IMR-90 (cell line): Measurements from ENCODE around the gene XRN1. TPM values are rescaled to one million over a fixed set of nuclear protein-coding genes. Genes with fewer than 3 reads are reported as not detected.

ENCODE experiments used
- ATAC-seq: fragments of 200-7000 bp; cut with Tn5 transposase; 2 replicates; pipeline ENCODE4 v1.9.1; 2020; ENCODE audit warnings: low read depth, mild to moderate bottlenecking, moderate library complexity
- BruUV-seq: library from RNA; stranded (reverse); fragments of 400-500 nt; replicated peaks from 2 replicates; lab custom pipeline; 2021; lab: Mats Ljungman, UMichigan
- CTCF ChIA-PET: fragments of 300-600 bp; formaldehyde crosslinking; extraction: SDS; loops from one replicate; lab custom pipeline; 2021; ENCODE audit warnings: antibody characterized with exemption; lab: Yijun Ruan, JAX
- POLR2A ChIA-PET: fragments of 300-600 bp; sonication (Branson Sonifier 250); formaldehyde crosslinking; loops from one replicate; lab custom pipeline; 2022; ENCODE audit warnings: antibody characterized with exemption; ENCODE audit not compliant: unreplicated experiment; lab: Charles Lee
- DNase-seq: peaks from one replicate; pipeline ENCODE4 v3.0.0; 2013
- H2AFZ ChIP-seq: replicated peaks from 2 replicates; pipeline ENCODE3; 2013; ENCODE audit warnings: low read length, mild to moderate bottlenecking; ENCODE audit not compliant: poor library complexity
- H2AK5ac ChIP-seq: 2 replicates; pipeline ENCODE4 v1.6.1; 2013; ENCODE audit warnings: low read depth, low read length, inconsistent platforms
- H2AK9ac ChIP-seq: replicated peaks from 2 replicates; pipeline ENCODE3; 2013; ENCODE audit warnings: mild to moderate bottlenecking, low read depth, low read length, moderate library complexity; ENCODE audit not compliant: poor library complexity
- H2BK120ac ChIP-seq: 2 replicates; pipeline ENCODE4 v1.6.1; 2013; ENCODE audit warnings: low read depth, low read length, inconsistent platforms
- H2BK15ac ChIP-seq: 3 replicates; pipeline ENCODE4 v1.6.1; 2013; ENCODE audit warnings: low read depth, low read length, inconsistent platforms
- H2BK20ac ChIP-seq: 2 replicates; pipeline ENCODE4 v1.6.1; 2013; ENCODE audit warnings: low read depth, mild to moderate bottlenecking, inconsistent platforms, low read length, moderate library complexity
- H2BK5ac ChIP-seq: 2 replicates; pipeline ENCODE4 v1.6.1; 2013; ENCODE audit warnings: mild to moderate bottlenecking, low read depth, low read length, inconsistent platforms; ENCODE audit not compliant: poor library complexity, severe bottlenecking
- H3K14ac ChIP-seq: replicated peaks from 2 replicates; pipeline ENCODE4 v1.6.1; 2013; ENCODE audit warnings: low read depth, low read length, inconsistent platforms
- H3K18ac ChIP-seq: 2 replicates; pipeline ENCODE4 v1.6.1; 2013; ENCODE audit warnings: low read depth, low read length, control low read depth
- H3K23ac ChIP-seq: 2 replicates; pipeline ENCODE4 v1.6.1; 2013; ENCODE audit warnings: low read depth, low read length, inconsistent platforms
- H3K27ac ChIP-seq: 2 replicates; pipeline ENCODE4 v1.5.1; 2013; ENCODE audit warnings: mild to moderate bottlenecking, control low read depth, low read length; ENCODE audit not compliant: insufficient read depth
- H3K27me3 ChIP-seq: 2 replicates; pipeline ENCODE4 v1.6.1; 2013; ENCODE audit warnings: low read length; ENCODE audit not compliant: control insufficient read depth, insufficient read depth
- H3K36me3 ChIP-seq: 2 replicates; pipeline ENCODE4 v1.6.1; 2013; ENCODE audit warnings: low read length, mixed read lengths; ENCODE audit not compliant: control insufficient read depth, insufficient read depth
- H3K4ac ChIP-seq: 2 replicates; pipeline ENCODE4 v1.6.1; 2013; ENCODE audit warnings: low read depth, low read length, inconsistent platforms
- H3K4me1 ChIP-seq: 2 replicates; pipeline ENCODE4 v1.6.1; 2013; ENCODE audit warnings: low read length, mixed read lengths; ENCODE audit not compliant: control insufficient read depth, insufficient read depth
- H3K4me2 ChIP-seq: 2 replicates; pipeline ENCODE4 v1.6.1; 2013; ENCODE audit warnings: low read depth, mild to moderate bottlenecking, control low read depth, low read length, moderate library complexity
- H3K4me3 ChIP-seq: 2 replicates; pipeline ENCODE4 v1.5.1; 2013; ENCODE audit warnings: low read depth, mild to moderate bottlenecking, control low read depth, low read length, moderate library complexity; ENCODE audit not compliant: insufficient read depth
- H3K56ac ChIP-seq: 2 replicates; pipeline ENCODE4 v1.6.1; 2013; ENCODE audit warnings: low read length, inconsistent platforms; ENCODE audit not compliant: insufficient read depth; ENCODE audit errors: extremely low read depth
- H3K79me1 ChIP-seq, 2 experiments: 2 replicates each; pipeline ENCODE4 v1.6.1; 2013; ENCODE audit warnings: low read length in 2 of 2, inconsistent platforms in 1 of 2, low read depth in 1 of 2
- H3K9ac ChIP-seq: 2 replicates; pipeline ENCODE4 v1.6.1; 2013; ENCODE audit warnings: low read depth, low read length, control low read depth
- H3K9me1 ChIP-seq: 2 replicates; pipeline ENCODE4 v1.6.1; 2013; ENCODE audit warnings: low read length, inconsistent platforms; ENCODE audit not compliant: insufficient read depth
- H3K9me3 ChIP-seq: 2 replicates; pipeline ENCODE4 v1.6.1; 2013; ENCODE audit warnings: low read length; ENCODE audit not compliant: control insufficient read depth, insufficient read depth
- H4K20me1 ChIP-seq: 2 replicates; pipeline ENCODE4 v1.6.1; 2013; ENCODE audit warnings: low read length, inconsistent platforms; ENCODE audit not compliant: insufficient read depth
- H4K5ac ChIP-seq: 2 replicates; pipeline ENCODE4 v1.6.1; 2013; ENCODE audit warnings: mild to moderate bottlenecking, low read depth, low read length, control low read depth
- H4K8ac ChIP-seq, 2 experiments: 2 replicates each; pipeline ENCODE4 v1.6.1; 2013; ENCODE audit warnings: low read depth in 2 of 2, low read length in 2 of 2, control low read depth in 1 of 2, inconsistent platforms in 1 of 2
- H4K91ac ChIP-seq: 2 replicates; pipeline ENCODE4 v1.6.1; 2013; ENCODE audit warnings: low read depth, low read length, inconsistent platforms; ENCODE audit not compliant: insufficient read depth
- NFE2L2 ChIP-seq: fragments of 150-350 bp; IDR thresholded peaks from 2 replicates; pipeline ENCODE4 v1.6.1; 2016; ENCODE audit warnings: low read depth, mild to moderate bottlenecking, low read length
- POLR2A ChIP-seq: IDR thresholded peaks from 2 replicates; pipeline ENCODE4 v1.6.1; 2012; ENCODE audit warnings: mild to moderate bottlenecking, low read depth, low read length
- WGBS, 2 experiments: methylation state at CpG; one replicate each; pipeline versions ENCODE4 v1.1.5 to v1.1.7; 2013; ENCODE audit warnings: missing lambda C conversion rate in 2 of 2; ENCODE audit not compliant: insufficient read length in 1 of 2; ENCODE audit errors: extremely low coverage in 2 of 2; 5-methylcytosine and 5-hydroxymethylcytosine counted together
- dilution Hi-C: fragments of 300-500 bp; cut with HindIII; formaldehyde crosslinking; loops from one replicate; pipeline ENCODE4 v1.14.3; 2018; ENCODE audit warnings: low sequenced_read_pairs; ENCODE audit not compliant: unreplicated experiment
- in situ Hi-C: fragments of 300-500 bp; cut with MboI; formaldehyde crosslinking; loops from 3 replicates; pipeline ENCODE4 v1.14.3; 2019; ENCODE audit warnings: low sequenced_read_pairs, inconsistent platforms, mixed read lengths
- intact Hi-C: fragments of 100-400 bp; cut with micrococcal nuclease; formaldehyde crosslinking; loops from 2 replicates; pipeline ENCODE4 v1.10.0; 2022
- polyA plus RNA-seq, 3 experiments: library from polyadenylated mRNA; depleted of rRNA; stranded (reverse); fragments of >200 nt; gene quantifications; 2 replicates each; pipeline ENCODE4 v1.2.3, GENCODE V29; 2012; ENCODE audit warnings: low replicate concordance in 1 of 3
- total RNA-seq: library from RNA; depleted of rRNA; stranded (reverse); fragments of >200 nt; gene quantifications from 2 replicates; pipeline ENCODE4 v1.2.3, GENCODE V29; 2012
- TF ChIP-seq, protein P1 (sequence below): fragments of 150-350 bp; IDR thresholded peaks from 2 replicates; pipeline ENCODE4 v1.6.1; 2016; ENCODE audit warnings: low read depth, mild to moderate bottlenecking, low read length, moderate library complexity, borderline replicate concordance

XRN1 gene
- total and polyA plus RNA-seq, 2 of the 4 experiments (the other 2 are of a cell fraction), result 6.0 to 21.5 TPM

DNA sequence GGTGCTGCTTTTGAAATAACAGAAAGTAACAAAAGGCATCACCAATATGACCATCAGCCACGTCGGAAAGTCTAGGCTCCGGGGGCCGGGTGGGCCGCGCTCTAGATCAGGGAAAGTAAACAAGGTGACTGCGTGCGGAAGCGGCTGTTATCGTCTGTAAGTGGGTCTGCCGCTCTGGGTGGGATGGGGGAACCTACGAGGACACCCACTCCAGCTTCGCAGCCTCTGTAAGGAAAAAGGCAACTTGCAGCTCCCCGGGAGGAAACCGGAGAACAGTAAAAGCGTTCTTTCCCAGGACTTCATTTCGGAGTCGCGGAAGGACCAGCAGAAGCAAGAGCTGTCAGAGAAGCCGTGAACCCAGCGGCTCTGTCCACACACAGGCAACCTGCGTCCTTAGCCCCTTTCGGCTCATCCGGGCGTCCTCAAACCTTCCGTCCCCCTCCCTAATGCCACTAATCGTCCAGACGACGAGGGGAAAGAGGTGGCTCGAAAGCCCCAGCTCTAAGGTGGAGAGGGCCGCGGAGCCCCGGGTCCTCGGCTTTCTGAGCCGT, 461 bp downstream of the XRN1 start:
- intact Hi-C loops (no loop called here), dilution Hi-C loops (no loop called here), in situ Hi-C loops (no loop called here)
- Histone ChIP-seq H2AFZ (peak overlapping the region; percentile 97), H3K56ac (peak overlapping the region; percentile 95), H2BK5ac (peak overlapping the region; percentile 79), H2AK9ac (peak overlapping the region; percentile 92), H3K79me1 (peaks cover 9 to 34% of the 10 kb centered on the region in 2 experiments; a peak in 3 of 4 replicates), H3K9me3 (no peaks in the 10 kb centered on the region), H3K4me2 (peak overlapping the region; percentile 34), H2BK20ac (no peak overlapping the region), H3K4me3 (peak overlapping the region; percentile 94), H3K9me1 (no peaks in the 10 kb centered on the region; the same call in 1 of the 2 replicates), H4K5ac (peak overlapping the region; percentile 75), H2AK5ac (peak overlapping the region; percentile 80; the same call in 1 of the 2 replicates), H3K27me3 (no peaks in the 10 kb centered on the region), H3K9ac (peak overlapping the region; percentile 95), H2BK120ac (peak overlapping the region; percentile 60), H3K14ac (peak overlapping the region; percentile 98), H3K18ac (peak overlapping the region; percentile 78), H3K4me1 (peaks cover 4% of the 10 kb centered on the region; the same call in 1 of the 2 replicates), H2BK15ac (no peak overlapping the region), H3K4ac (peak overlapping the region; percentile 96), H4K20me1 (peaks cover 12% of the 10 kb centered on the region), H3K23ac (peak overlapping the region; percentile 98), H4K8ac (peak overlapping the region; percentile 84 to 86), H3K27ac (peak overlapping the region; percentile 93), H3K36me3 (peaks cover 7% of the 10 kb centered on the region), H4K91ac (peak overlapping the region; percentile 79; the same call in 1 of the 2 replicates)
- DNase-seq (peak; percentile 46), ATAC-seq (peak; percentile 52)
- no TSS peak for BruUV-seq
- WGBS, 2 experiments, result 1% methylated on average over 14 of the region's 35 CpGs; no CpG with 5 or more reads in 1 of the 2 experiments
- ChIA-PET POLR2A (no interaction called here), CTCF (no interaction called here)
- TF ChIP-seq POLR2A, result no peak
- TF ChIP-seq NFE2L2, result no peak
- TF ChIP-seq, protein P1, sequence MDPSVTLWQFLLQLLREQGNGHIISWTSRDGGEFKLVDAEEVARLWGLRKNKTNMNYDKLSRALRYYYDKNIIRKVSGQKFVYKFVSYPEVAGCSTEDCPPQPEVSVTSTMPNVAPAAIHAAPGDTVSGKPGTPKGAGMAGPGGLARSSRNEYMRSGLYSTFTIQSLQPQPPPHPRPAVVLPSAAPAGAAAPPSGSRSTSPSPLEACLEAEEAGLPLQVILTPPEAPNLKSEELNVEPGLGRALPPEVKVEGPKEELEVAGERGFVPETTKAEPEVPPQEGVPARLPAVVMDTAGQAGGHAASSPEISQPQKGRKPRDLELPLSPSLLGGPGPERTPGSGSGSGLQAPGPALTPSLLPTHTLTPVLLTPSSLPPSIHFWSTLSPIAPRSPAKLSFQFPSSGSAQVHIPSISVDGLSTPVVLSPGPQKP, result no peak
